Left renal pelvis (tissue), 4 donors: ENCODE measurements around the gene SYT7. TPM values are rescaled to one million over a fixed set of nuclear protein-coding genes. Genes with fewer than 3 reads are reported as not detected.

Source experiments
- DNase-seq, 4 donors: peaks; one replicate each; pipeline ENCODE4 v3.0.0-alpha.2; 2013; ENCODE audit warnings: low read depth in 4 of 4, low spot score in 3 of 4
- polyA plus RNA-seq, 4 donors: library from polyadenylated mRNA; unstranded; fragments of 120-200 nt; gene quantifications; one replicate each; pipeline ENCODE4 v1.2.1, GENCODE V29; 2013; ENCODE audit not compliant: insufficient read length in 4 of 4

SYT7 gene
- polyA plus RNA-seq, 4 donors = 1.2 to 7.3 (median 5.7) TPM

DNA sequence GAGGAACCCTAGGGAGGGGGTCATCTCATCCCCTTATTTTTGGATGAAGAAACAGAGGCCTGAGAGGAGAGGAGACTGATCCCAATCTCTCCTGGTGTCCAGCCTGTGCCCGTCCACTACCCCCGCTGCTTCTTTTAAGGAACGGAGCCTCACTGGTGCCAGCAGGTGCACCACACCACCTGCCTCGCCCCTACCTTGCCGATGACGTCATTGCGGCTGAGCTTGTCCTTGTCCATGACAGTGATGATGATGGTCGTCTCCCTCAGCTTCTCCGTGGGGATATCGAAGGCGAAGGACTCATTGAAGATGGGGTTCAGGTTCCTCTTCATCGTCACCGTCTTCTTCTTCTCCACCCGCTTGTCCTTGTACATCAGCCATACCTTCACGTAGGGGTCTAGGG, 58.0 kb downstream of the SYT7 start:
- DNase-seq = no peak

DNA sequence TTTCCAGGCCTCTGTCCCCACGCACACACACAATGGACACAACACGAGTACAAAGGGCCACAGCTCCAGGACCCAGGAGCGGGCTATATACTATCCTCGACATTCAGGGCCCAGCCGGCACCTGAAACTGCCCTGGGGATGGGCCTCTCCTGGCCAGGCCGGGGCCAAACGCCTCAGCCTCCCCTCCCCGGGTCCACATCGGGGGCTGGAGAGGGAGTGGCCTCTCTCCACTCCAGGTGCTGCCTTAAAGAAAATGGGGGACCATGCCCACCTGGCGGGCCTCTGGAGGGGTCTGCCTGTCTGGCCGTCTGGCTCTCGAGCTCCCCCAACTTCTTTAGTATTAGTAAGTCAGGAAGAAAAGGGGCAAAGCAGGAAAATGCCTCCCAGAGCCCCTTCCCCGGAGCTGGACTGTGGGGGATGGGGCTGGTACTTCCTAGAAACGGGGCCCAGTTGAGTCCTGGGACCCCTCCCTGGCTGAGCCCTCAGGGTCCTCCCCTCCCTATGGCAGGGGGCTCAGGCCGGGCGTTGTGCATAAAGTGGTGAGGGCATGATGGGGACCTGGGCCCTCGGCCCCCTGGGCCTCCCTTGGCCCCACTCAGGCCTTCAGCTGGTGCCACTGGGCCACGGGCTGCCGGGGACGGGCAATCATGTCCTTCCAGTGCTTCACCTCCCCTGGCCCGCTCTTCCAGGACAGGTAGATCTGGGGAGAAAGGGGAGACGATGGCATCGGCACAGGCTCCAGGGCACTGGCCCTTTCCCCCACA, 62.7 kb downstream of the SYT7 start:
- no peak for DNase-seq

DNA sequence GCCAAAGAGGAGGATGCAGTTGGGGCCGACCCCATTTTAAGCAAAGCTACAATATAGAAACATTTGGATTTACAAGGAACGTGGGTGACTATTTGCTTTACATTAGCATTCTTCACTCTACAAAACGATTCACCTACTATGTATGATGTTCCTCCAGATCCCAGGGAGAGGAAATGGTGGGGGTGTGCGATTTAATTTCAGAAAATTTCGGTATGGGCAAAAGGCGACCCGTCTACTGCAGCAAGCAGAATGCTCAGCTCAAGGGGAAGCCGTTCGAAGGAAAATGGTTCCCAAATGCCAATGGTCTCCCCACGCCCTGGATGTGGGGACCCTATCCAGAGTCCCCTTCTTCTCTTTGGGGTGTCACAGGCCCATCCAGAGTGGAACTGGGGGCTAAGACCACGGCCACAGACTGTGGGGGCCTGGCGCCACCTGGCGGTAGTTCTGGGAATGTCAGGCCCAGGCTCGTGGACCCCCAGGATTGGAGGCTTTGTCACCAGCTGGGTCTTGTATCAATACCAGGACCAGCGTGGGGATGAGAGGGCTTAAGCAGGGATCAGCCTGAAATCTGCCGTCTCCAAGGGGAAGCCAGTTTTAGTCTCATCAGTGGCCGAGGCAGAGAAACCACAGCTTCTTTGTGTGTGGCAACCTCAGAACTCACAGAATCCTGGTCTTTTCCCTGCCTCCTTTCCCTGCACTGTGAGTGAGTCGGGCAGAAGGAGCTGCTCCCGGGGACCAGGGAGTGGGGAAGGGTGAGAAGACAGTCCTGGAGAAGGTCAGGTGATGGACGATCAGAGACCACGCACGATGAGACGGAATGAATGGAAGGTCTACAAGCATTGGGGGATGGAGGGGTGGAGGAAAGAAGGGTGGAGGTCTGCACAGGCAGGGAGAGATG, 64.0 kb downstream of the SYT7 start:
- no peak for DNase-seq

DNA sequence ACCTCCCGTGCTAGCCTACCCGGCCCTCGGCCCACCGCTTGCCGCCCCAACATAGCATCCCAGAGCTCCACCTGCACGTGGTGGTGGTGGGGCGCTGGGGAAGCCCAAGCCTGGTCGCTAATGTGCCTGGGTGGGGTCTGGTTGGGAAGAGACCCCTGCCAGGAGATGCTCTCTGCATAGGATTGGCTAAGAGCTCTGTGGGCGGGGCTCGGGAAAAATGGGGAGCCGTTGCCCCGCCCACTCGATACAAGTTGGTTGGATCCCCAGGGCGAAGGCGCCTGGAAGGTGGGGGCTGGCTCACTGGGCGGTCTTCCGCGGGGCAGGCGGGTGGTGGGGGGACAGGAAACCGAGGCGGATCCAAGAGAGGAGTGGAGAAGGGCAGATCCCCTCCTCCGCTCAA, 64.7 kb downstream of the SYT7 start:
- no peak for DNase-seq

DNA sequence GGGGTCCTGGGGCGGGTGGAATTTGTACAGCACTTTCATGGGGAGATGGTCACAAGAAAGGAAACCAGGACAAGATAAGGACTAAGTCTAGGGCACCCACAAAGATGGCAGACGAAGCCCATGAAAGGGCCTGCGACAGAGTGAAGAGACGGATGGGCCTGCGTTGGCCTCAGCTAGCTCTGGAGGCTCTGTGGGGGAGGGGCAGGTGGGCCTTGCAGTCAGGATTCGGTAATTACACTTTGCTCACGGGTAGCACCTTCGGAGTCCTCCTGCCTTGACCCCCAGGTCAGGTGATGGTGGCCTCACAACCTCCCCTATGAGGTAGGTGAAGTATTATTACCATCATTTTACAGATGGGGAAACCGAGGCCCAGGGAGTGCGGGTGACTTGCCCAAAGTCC, 65.2 kb downstream of the SYT7 start:
- DNase-seq = no peak

DNA sequence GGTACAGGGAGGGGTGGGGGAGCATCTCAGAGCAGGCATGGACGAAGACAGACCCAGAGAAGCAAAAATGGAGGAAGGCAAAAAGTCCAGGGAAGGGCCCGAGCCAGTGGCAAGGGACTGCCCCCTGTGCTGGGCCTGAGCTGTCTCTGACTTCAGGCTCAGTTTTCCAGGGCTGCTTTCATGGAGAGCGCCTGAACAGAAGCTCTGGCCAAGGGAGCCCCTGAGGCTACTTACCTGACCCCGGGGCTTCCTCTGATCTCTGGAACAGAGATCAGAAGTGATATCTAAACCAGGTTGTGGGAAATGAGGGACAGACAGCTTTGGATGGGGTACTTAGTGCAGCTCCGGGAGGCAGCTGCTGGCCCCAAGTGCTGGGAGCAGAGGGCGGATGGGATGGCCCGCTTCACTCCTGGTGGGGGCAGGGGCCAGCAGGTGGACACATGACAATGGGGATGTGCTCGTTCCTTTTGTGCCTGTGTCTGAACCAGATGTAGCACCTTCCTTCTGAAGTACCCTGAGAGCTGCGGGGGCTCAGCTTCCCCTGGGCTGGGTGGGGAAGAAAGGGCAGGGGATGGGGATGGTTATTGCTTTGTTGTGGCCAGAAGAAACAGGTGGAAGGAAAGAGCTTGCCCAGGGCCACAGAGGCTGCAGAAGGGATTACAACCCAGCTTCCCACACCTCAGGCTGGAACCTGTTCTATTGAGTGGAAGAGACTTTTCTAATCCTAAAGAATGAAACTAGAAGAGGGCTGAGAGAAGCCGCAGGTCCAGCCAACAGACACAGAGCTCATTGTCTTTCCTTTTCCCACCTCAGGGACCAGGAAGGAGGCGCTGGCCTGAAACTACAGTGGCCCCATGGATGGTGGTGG, 66.6 kb downstream of the SYT7 start:
- no peak for DNase-seq

DNA sequence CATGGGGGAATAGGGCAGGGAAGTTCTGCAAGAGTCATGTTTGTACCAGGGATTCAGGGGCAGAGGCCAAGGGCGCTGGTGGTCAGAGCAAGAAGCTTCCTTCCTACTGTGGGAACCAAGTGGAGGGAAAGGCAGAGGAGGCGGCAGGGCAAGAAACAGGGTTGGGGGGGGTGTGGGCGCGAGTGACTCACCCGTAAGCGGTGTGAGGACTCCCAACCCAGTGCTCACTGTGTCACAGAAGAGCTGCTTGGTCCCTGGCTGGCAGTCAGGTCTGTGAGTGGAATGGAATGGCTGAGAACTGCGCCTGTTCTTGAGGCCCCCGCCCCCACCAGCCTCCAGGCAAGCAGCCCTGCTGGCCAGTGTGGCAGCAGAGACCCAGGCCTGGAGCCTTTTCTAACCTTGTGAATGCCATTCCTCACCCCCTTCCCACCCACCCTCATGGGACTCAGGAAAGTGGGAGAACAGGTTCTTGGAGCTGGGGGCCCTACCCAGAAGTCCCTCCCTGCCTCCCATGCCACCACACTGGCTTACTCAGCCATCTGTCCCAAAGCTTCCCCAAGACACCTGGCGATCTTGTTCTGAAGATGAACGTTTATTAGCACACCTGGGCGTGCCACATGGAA, 67.6 kb downstream of the SYT7 start:
- no peak for DNase-seq

DNA sequence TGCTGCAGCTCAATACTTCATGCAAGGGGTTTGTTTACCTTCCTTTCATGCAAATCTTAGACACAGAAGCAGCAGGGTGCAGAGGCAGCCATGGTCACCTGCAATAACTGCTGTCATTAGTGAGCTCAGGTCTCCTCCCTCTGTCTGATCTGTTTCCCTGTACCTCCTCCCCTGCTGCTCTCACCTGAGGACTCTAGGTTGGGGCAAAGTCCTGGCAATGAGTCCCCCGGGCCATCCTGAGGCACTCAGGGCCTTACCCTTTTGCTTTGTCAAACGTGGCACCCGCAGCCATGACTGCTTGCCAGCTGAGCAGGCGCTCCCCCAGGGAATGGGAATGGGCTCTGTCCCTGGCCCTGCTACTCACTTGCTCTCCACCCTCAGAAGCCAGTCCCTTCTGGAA, 68.4 kb downstream of the SYT7 start:
- DNase-seq = no peak

DNA sequence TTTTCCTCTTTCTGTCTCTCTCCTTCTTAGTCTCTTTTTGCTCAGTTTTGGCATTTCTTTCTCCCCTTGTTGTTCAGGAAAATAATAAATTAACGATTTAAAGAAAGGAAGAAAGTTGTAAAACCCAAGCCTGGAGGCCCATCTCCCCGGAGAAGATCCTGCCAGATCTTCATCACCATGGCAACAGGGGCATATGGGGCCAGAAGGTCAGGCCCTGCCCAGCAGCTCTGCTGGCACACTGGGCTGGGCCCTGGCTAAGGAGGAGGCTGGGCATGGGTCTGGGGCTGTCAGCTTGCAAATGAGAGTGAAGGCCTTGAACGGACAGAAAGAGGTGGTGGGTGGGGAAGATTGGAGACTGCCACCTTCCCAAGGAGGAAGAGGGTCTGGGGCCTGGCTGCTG, 69.5 kb downstream of the SYT7 start:
- no peak for DNase-seq

DNA sequence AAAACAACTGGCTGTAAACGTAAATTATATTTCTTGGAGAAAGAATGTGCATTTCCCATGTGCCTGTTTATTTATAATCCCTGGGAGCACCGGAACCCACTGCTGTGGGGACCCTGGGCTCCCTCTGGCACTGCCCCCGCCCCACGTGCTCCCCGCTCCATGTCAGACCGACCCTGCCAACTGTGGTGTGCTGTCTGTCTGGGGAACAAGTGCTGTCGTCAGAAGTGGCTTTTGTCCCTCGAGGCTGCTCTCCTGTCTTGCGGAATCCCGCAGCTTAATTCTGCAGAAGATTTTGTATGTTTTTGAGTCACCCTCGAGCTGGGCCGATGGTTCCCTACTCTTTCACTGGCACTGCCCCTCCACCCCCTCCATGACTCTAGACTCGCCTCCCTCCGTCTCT, 69.9 kb downstream of the SYT7 start:
- DNase-seq = no peak

DNA sequence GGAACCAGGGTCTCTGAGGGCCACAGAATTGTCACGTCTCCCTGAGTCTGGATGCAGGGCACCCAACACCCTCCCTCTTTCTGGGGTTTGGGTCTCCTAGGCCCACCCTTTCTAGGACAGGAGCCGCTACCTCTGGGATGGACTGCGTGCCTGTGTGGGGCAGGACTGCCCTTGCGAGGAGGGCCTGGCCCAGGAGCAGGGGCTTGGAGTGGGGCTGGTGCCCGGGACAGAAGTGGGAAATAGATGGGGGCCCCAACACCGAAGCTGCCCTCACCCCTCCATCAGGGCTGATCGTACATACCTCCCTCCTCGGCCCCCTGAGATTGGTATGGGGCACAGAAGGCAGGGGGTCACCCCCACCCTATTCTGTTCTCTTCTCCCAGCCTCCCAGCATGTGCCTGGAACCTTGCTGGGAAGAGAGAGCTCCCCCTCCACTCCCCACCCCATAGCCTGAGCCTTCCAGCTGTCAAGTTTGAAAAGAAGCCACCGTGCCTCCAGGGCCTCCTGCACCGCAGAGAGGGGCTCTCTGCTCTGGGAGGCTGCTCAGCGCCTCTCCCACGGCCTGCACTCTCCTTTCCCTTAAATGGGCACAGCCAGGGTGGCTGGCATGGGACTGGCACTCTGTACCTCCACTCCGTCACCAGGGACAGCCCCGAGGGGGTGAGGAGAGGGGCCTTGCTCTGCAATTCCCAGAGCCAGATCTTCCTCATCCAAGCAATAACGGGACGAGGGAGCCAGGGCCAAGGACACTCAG, 70.5 kb downstream of the SYT7 start:
- no peak for DNase-seq

DNA sequence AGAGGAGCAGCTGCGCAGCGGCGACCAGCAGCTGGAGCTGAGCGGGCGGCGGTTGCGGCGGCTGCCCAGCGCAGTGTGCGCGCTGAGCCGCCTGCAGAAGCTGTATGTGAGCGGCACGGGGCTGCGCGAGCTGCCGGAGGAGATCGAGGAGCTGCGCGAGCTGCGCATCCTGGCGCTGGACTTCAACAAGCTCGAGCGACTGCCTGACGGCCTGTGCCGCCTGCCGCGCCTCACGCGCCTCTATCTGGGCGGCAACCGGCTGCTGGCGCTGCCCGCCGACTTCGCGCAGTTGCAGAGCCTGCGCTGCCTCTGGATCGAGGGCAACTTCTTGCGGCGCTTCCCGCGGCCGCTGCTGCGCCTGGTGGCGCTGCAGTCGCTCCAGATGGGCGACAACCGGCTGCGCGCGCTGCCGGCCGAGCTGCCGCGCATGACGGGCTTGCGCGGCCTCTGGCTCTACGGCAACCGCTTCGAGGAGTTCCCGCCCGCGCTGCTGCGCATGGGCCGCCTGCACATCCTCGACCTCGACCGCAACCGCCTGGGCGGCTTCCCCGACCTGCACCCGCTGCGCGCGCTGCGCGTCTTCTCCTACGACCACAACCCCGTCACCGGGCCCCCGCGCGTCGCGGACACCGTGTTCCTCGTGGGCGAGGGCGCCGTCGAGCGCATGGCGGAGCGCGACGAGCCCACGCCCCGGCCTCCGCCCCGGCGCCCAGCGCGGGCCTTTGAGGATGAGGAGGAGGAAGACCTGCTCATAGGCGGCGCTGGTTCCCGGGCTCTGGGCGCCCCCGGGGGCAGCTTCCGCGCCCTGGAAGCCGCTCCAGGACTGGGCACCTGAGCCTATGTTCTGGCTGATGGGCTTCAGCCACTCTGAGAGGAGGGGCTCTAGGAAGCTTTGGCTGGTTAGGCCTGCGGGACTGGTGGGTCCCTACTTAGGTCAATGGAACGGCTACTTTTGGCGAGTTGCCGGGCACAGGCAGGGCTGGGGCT, 71.5 kb downstream of the SYT7 start:
- DNase-seq = peak in 3 of 4 donors; percentile 57 to 73 (median 64)

DNA sequence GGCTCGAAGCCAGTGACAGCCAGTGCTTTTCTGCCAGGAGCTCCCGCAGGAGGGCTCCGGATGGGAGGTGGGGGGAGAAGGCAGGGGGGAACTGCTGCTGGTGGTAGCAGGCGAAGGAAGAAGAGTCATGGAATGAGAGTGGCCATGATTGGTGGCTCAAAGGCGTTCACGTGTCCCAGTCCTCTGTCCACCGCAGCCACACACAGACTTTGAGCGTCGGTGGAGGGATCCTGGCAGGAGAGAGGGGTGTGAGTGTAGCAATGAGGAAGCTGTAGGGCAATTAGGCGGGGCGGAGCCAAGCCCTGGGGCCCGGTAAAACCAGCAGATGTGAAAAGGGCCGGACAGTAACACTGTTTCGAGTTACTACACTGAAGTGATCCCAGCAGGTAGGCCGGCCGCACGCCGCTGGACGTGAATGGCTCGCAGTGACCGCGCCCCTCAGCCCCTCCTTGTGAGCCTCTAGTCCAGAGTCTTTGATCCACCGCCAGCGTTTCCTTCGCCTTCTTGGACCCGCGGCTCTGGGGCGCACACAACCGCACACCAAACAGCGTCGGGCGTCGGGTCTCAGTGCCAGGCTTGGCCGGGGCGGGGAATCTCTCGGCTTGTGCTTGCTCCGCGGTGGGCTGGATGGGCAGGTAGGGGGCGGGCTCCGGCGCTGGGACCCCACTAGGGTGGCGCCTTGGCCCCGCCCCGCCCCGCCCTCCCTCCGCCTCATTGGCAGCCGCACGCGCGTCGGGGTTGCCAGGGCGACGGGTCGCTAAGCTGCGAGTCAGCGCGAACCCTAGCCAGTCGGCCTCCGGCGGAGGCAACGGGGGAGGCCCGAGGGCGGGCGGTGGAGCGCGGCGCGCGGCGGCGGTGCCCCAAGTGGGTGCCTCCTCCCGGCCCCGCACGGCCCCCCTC, 72.7 kb downstream of the SYT7 start, which contains the start of gene LRRC10B:
TSS of gene LRRC10B (plus strand) at position 788 of the 900 bp plus-strand sequence. CDS start 250 bp downstream, outside the sequence.
- no peak for DNase-seq

DNA sequence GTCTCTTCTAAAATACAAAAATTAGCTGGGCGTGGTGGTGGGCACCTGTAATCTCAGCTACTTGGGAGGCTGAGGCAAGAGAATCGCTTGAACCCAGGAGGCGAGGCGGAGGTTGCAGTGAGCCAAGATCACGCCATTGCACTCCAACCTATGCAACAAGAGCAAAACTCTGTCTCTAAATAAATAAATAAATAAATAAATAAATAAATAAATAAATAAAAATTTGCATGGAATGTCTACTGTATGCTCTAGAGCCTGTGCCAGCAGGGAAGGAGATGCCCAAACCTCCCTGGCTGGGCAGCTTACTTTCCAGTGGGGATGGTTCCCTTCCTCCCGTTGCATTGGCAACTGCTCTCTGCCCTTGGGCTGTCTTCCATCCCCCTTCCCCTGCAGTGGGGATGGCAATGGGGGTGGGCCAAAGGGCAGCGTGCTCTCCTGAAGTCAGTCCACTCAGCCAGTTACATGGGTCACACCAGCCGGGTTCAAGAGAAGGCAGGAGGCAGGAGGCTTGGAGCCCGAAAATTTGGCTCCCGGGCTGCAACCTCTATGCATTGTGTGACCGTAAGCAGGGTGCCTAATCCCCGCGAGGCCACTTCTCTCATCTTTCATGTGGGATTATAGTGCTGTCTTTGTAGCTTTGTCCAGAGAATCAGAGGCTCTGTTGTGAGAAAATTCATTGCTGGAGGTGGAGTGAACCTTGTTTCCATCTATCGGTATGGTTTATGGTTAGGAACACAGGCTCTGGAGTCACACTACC, 73.7 kb downstream of the SYT7 start:
- DNase-seq = no peak

DNA sequence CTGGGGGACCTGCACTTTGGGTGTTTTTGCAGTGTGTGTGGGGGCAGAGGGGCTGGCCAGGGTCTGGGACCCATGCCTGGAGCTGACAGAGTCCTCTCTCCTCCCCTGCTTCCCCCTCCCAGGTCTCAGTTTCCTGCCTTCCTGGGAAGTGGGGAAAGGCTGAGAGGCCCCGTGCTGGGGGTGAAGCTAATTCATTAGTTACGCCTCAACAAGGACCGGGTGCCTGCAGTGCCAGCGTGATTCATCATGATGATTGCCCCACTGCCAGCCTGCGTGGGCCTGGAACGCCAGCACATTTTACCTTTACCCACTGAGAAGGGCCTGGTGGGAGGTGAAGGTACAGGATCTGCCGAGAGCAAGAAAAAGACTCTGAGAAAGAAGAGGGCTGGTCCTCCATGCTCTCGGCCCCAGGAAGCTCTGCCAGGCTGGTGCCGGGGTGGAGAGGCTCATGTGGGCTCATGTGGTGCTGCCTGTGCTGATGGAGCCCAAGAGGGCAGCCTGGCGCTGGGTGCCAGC, 75.2 kb downstream of the SYT7 start:
- no peak for DNase-seq

DNA sequence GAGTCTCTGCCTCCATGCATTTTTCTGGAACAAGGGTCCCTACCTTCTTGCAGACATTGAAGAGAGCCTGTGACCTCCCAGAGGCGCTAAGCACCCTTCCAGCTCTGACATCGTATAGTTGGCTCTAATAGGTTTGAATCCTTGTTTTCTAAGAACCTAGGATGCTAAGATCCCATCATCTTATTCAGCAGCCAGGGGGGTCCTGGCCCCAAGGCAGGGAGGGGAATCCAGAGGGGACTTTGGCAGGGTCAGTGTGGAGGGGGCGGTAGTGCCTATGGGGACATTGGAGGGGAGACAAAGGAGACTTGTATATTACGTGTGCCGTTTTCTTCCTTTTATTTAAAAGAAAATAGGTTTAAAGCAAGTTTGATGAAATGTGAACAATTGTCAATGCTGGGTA, 75.8 kb downstream of the SYT7 start:
- no peak for DNase-seq
